ENCODE results near the gene TBXT. TPM values are rescaled to one million over a fixed set of nuclear protein-coding genes. Genes with fewer than 3 reads are reported as not detected.

TBXT gene
- total and polyA plus RNA-seq, 2 of the 8 experiments (the other 6 are each of a cell fraction or from before 2014, with no cell fraction given), result 0.18 to 0.24 TPM

GRCh38 chr6:166179704-166180103, 12.1 kb upstream of the TBXT start:
- no peak overlapping the region for H3K18ac ChIP-seq (ENCODE audit: extremely low read depth, low read length)
- no peaks in the 10 kb centered on the region for H3K79me2 ChIP-seq (ENCODE audit: control insufficient read depth in 1 of 2, insufficient read depth in 2 of 2, low read length in 2 of 2)
- no peak overlapping the region for H2BK20ac ChIP-seq (ENCODE audit: low read length)
- no peak overlapping the region for H2BK120ac ChIP-seq (replicated peaks; ENCODE audit: low read depth, low read length)
- no peak overlapping the region for H2BK5ac ChIP-seq (ENCODE audit: low read depth, low read length)
- H4K5ac ChIP-seq (ENCODE audit: insufficient read length, low read depth, low read length), result no peak overlapping the region
- H4K8ac ChIP-seq (ENCODE audit: extremely low read depth, insufficient read depth, low read length), result no peak overlapping the region
- CTCF ChIA-PET (ENCODE audit: partially characterized antibody), result no interaction called here
- no peak overlapping the region for H2AK5ac ChIP-seq (ENCODE audit: low read depth, low read length)
- no peak for FAIRE-seq
- no peak overlapping the region for H2BK12ac ChIP-seq (ENCODE audit: low read depth, low read length)
- no peak for DNase-seq (ENCODE audit: low read depth in 1 of 2, low spot score in 2 of 2)
- no peaks in the 10 kb centered on the region for H3K23me2 ChIP-seq (ENCODE audit: low read depth, low read length)
- H3K4me1 ChIP-seq (replicated peaks in 1 of 4; ENCODE audit: control insufficient read depth in 3 of 4, insufficient read depth in 4 of 4, low read length in 3 of 4), result no peaks in the 10 kb centered on the region
- H3K56ac ChIP-seq (replicated peaks; ENCODE audit: insufficient read length, low read depth, low read length), result no peak overlapping the region
- no peak overlapping the region for H3K9ac ChIP-seq (replicated peaks in 1 of 4; ENCODE audit: extremely low read depth in 1 of 4, low read depth in 3 of 4, low read length in 3 of 4)
- H3K27ac ChIP-seq (ENCODE audit: low read depth, low read length), result no peak overlapping the region
- no peak overlapping the region for H4K91ac ChIP-seq (replicated peaks; ENCODE audit: insufficient read length, low read length)
- H3K9me3 ChIP-seq (ENCODE audit: insufficient read depth in 2 of 2, low read depth in 1 of 2, low read length in 1 of 2), result no peaks in the 10 kb centered on the region
- POLR2A ChIA-PET (ENCODE audit: partially characterized antibody), result no interaction called here
- no peak overlapping the region for H2BK15ac ChIP-seq (ENCODE audit: low read length)
- no peak overlapping the region for H3K23ac ChIP-seq (ENCODE audit: insufficient read length)
- H2AFZ ChIP-seq (ENCODE audit: low read length), result no peak overlapping the region
- H4K20me1 ChIP-seq (replicated peaks in 1 of 2; ENCODE audit: control insufficient read depth in 1 of 2, insufficient read depth in 2 of 2, low read length in 2 of 2), result no peaks in the 10 kb centered on the region
- no peaks in the 10 kb centered on the region for H3K27me3 ChIP-seq (replicated peaks in 1 of 4; ENCODE audit: control insufficient read depth in 3 of 4, extremely low read depth in 1 of 4, insufficient read depth in 3 of 4, low read length in 3 of 4)
- no peaks in the 10 kb centered on the region for H3K79me1 ChIP-seq (ENCODE audit: low read depth, low read length)
- 96% methylated on average over 6 of the region's 6 CpGs; no CpG with 5 or more reads in 1 of the 2 experiments for WGBS, 2 experiments (ENCODE audit: extremely low coverage in 1 of 2, insufficient coverage in 1 of 2, insufficient read length in 1 of 2, insufficient replicate concordance in 2 of 2, low coverage in 1 of 2, low lambda C conversion rate in 2 of 2, missing lambda C conversion rate in 1 of 2)
- no peak overlapping the region for H3K4me2 ChIP-seq (ENCODE audit: insufficient read depth in 1 of 2, low read depth in 2 of 2, low read length in 2 of 2)
- no peak overlapping the region for H3K4me3 ChIP-seq (ENCODE audit: extremely low read depth in 1 of 4, insufficient read depth in 2 of 4, low read depth in 3 of 4, low read length in 4 of 4)
- no peak overlapping the region for H3K14ac ChIP-seq (ENCODE audit: insufficient read length)
- no peak overlapping the region for H3K4ac ChIP-seq (replicated peaks; ENCODE audit: insufficient read length, low read depth, low read length)
- H3K36me3 ChIP-seq (ENCODE audit: control insufficient read depth in 2 of 4, insufficient read depth in 4 of 4, low read length in 3 of 4), result no peaks in the 10 kb centered on the region
- TF ChIP-seq BACH1 (IDR thresholded peaks at IDR 0.05; ENCODE audit: low read length) (no peak), TAF7 (optimal IDR thresholded peaks at IDR 0.05; ENCODE audit: borderline replicate concordance, low read depth, low read length) (no peak), CTBP2 (IDR thresholded peaks at IDR 0.05; ENCODE audit: borderline replicate concordance, insufficient read depth, insufficient read length, low read length) (no peak), GABPA (IDR thresholded peaks at IDR 0.05; ENCODE audit: borderline replicate concordance, insufficient read depth, low read length) (no peak), POU5F1 (IDR thresholded peaks at IDR 0.05; ENCODE audit: low read depth, low read length) (no peak), TBP (IDR thresholded peaks at IDR 0.05; ENCODE audit: low read depth, low read length) (no peak), SIX5 (IDR thresholded peaks at IDR 0.05; ENCODE audit: low read depth, low read length) (no peak), TCF12 (IDR thresholded peaks at IDR 0.05; ENCODE audit: low read depth, low read length) (no peak), SIN3A (conservative IDR thresholded peaks at IDR 0.05 in 1 of 2, IDR thresholded peaks at IDR 0.05 in 1 of 2; ENCODE audit: low read depth in 1 of 2, low read length in 2 of 2) (no peak), SAP30 (IDR thresholded peaks at IDR 0.05; ENCODE audit: insufficient read depth, insufficient replicate concordance, low read length) (no peak), EZH2 (IDR thresholded peaks at IDR 0.05; ENCODE audit: low read depth, low read length, severe bottlenecking) (no peak), JUN (IDR thresholded peaks at IDR 0.05; ENCODE audit: low read depth, low read length) (no peak), KDM4A (IDR thresholded peaks at IDR 0.05; ENCODE audit: low read depth, low read length, severe bottlenecking) (no peak), MAFK (IDR thresholded peaks at IDR 0.05; ENCODE audit: low read depth, low read length) (no peak)

Measured in H1 (cell line).